HCT116 (cell line): ENCODE data around the gene PPEF1. TPM values are rescaled to one million over a fixed set of nuclear protein-coding genes. Genes with fewer than 3 reads are reported as not detected.

Source experiments
- ATAC-seq: fragments of 200-7000 bp; cut with Tn5 transposase; 2 replicates; pipeline ENCODE4 v1.9.1; 2020; ENCODE audit warnings: mild to moderate bottlenecking, moderate library complexity
- Bru-seq: library from RNA; stranded (reverse); fragments of 400-500 nt; gene quantifications from one replicate; lab custom pipeline; 2021; lab: Mats Ljungman, UMichigan
- BruChase-seq, 2 experiments: library from RNA; stranded (reverse); fragments of 400-500 nt; gene quantifications; one replicate each; lab custom pipeline; 2021; lab: Mats Ljungman, UMichigan
- BruUV-seq: library from RNA; stranded (reverse); fragments of 400-500 nt; replicated peaks from 2 replicates; lab custom pipeline; 2021; lab: Mats Ljungman, UMichigan
- CTCF ChIA-PET: fragments of 300-600 bp; sonication (Branson Sonifier 250); formaldehyde crosslinking; loops from one replicate; lab custom pipeline; 2021; ENCODE audit warnings: antibody characterized with exemption; lab: Charles Lee
- POLR2A ChIA-PET: fragments of 300-600, 350-600 bp; sonication (Branson Sonifier 250); formaldehyde crosslinking; loops from one replicate; lab custom pipeline; 2021; ENCODE audit warnings: antibody characterized with exemption; lab: Charles Lee
- RAD21 ChIA-PET, 2 experiments: fragments of 300-600 bp; sonication (Branson Sonifier 250); formaldehyde crosslinking; loops; one replicate each; lab custom pipeline; 2023; ENCODE audit warnings: low total read pairs in 2 of 2; ENCODE audit not compliant: uncharacterized antibody in 2 of 2, unreplicated experiment in 2 of 2, low non-redundant PET in 1 of 2; lab: Charles Lee
- DNase-seq: peaks from one replicate; pipeline ENCODE4 v3.0.0-alpha.2; 2010; ENCODE audit warnings: low read depth, low spot score
- H2AFZ ChIP-seq: fragments of 200-600 bp; shearing (Covaris generic), sonication (generic); 2 replicates; pipeline ENCODE4 v1.6.1; 2017; ENCODE audit warnings: low read depth, mixed run types, mixed read lengths, antibody characterized with exemption, low read length; ENCODE audit not compliant: poor library complexity, severe bottlenecking
- H3K27ac ChIP-seq: 2 replicates; pipeline ENCODE4 v1.5.1; 2012; ENCODE audit warnings: low read depth, low read length
- H3K27me3 ChIP-seq: fragments of 200-600 bp; sonication (generic); 2 replicates; pipeline ENCODE4 v1.6.1; 2016; ENCODE audit warnings: mixed run types, low read length, mixed read lengths; ENCODE audit not compliant: insufficient read depth
- H3K36me3 ChIP-seq, 2 experiments: fragments of 200-500 bp in 1 of 2; fragments of 200-600 bp in 1 of 2; sonication (Bioruptor generic) in 1 of 2; sonication (generic) in 1 of 2; 2 replicates each; pipeline versions ENCODE4 v1.5.1 to v1.6.1; 2014 to 2016; ENCODE audit warnings: low read length in 2 of 2, inconsistent platforms in 1 of 2, mixed read lengths in 1 of 2, mixed run types in 1 of 2; ENCODE audit not compliant: insufficient read depth in 2 of 2, control insufficient read depth in 1 of 2
- H3K4me1 ChIP-seq, 2 experiments: fragments of 200-600 bp in 1 of 2; sonication (generic) in 1 of 2; 2 replicates each; pipeline versions ENCODE4 v1.5.1 to v1.6.1; 2012 to 2017; ENCODE audit warnings: low read length in 2 of 2, inconsistent platforms in 1 of 2, mild to moderate bottlenecking in 1 of 2, mixed read lengths in 1 of 2, mixed run types in 1 of 2, moderate library complexity in 1 of 2; ENCODE audit not compliant: insufficient read depth in 2 of 2, control insufficient read depth in 1 of 2
- H3K4me2 ChIP-seq: fragments of 200-600 bp; sonication (generic); 2 replicates; pipeline ENCODE4 v1.6.1; 2017; ENCODE audit warnings: mixed run types, low read length, mixed read lengths
- H3K4me3 ChIP-seq, 2 experiments: fragments of 200-600 bp in 1 of 2; sonication (generic) in 1 of 2; replicated peaks in 1 of 2; 2 replicates each; pipeline ENCODE4 v1.5.1; 2011 to 2016; ENCODE audit warnings: low read length in 2 of 2, control low read depth in 1 of 2, low read depth in 1 of 2, mild to moderate bottlenecking in 1 of 2, mixed read lengths in 1 of 2, mixed run types in 1 of 2
- H3K79me2 ChIP-seq: fragments of 200-600 bp; sonication (generic); 2 replicates; pipeline ENCODE4 v1.6.1; 2017; ENCODE audit warnings: mild to moderate bottlenecking, mixed run types, low read length, moderate library complexity, mixed read lengths; ENCODE audit not compliant: insufficient read depth
- H3K9ac ChIP-seq: fragments of 200-600 bp; sonication (generic); 2 replicates; pipeline ENCODE4 v1.6.1; 2016; ENCODE audit warnings: low read length, mixed read lengths
- H3K9me2 ChIP-seq: fragments of 200-600 bp; sonication (generic), shearing (Covaris generic); 2 replicates; pipeline ENCODE4 v1.6.1; 2017; ENCODE audit warnings: mixed run types, mild to moderate bottlenecking, moderate library complexity; ENCODE audit not compliant: insufficient read depth
- H3K9me3 ChIP-seq, 2 experiments: fragments of 200-500 bp in 1 of 2; fragments of 200-600 bp in 1 of 2; sonication (Bioruptor generic) in 1 of 2; sonication (generic) in 1 of 2; 2 replicates each; pipeline ENCODE4 v1.6.1; 2014 to 2017; ENCODE audit warnings: low read length in 2 of 2, mixed read lengths in 2 of 2, inconsistent platforms in 1 of 2, low read depth in 1 of 2, mild to moderate bottlenecking in 1 of 2, mixed run types in 1 of 2, moderate library complexity in 1 of 2; ENCODE audit not compliant: control insufficient read depth in 1 of 2, insufficient read depth in 1 of 2
- H4K20me1 ChIP-seq: fragments of 200-600 bp; sonication (generic), shearing (Covaris generic); 2 replicates; pipeline ENCODE4 v1.6.1; 2017; ENCODE audit warnings: mixed run types, mild to moderate bottlenecking, moderate library complexity; ENCODE audit not compliant: insufficient read depth
- EGR1 ChIP-seq: IDR thresholded peaks from 2 replicates; pipeline ENCODE4 v1.6.1; 2012; ENCODE audit warnings: low read depth
- ELF1 ChIP-seq: IDR thresholded peaks from 2 replicates; pipeline ENCODE4 v1.6.1; 2012; ENCODE audit warnings: low read depth, borderline replicate concordance
- EZH2 ChIP-seq: fragments of 200-600 bp; sonication (generic); IDR thresholded peaks from 2 replicates; pipeline ENCODE4 v1.6.1; 2017; ENCODE audit warnings: antibody characterized with exemption, mixed run types
- EZH2phosphoT487 ChIP-seq: fragments of 200-600 bp; IDR thresholded peaks from 2 replicates; pipeline ENCODE4 v1.6.1; 2018; ENCODE audit warnings: antibody characterized with exemption, borderline replicate concordance
- JUND ChIP-seq: IDR thresholded peaks from 2 replicates; pipeline ENCODE4 v1.6.1; 2012
- POLR2A ChIP-seq: IDR thresholded peaks from 2 replicates; pipeline ENCODE4 v1.7.0; 2011; ENCODE audit warnings: borderline replicate concordance; ENCODE audit not compliant: insufficient read depth, insufficient read length; ENCODE audit errors: extremely low read depth
- POLR2AphosphoS5 ChIP-seq: IDR thresholded peaks from 2 replicates; pipeline ENCODE4 v1.6.1; 2011; ENCODE audit warnings: mild to moderate bottlenecking, low read depth, low read length, moderate library complexity
- RAD21 ChIP-seq: IDR thresholded peaks from 2 replicates; pipeline ENCODE4 v1.6.1; 2012; ENCODE audit warnings: low read depth, mild to moderate bottlenecking
- SIN3A ChIP-seq: IDR thresholded peaks from 2 replicates; pipeline ENCODE4 v1.6.1; 2012; ENCODE audit warnings: low read depth
- SRF ChIP-seq: IDR thresholded peaks from 2 replicates; pipeline ENCODE4 v1.6.1; 2012; ENCODE audit warnings: low read depth
- intact Hi-C: fragments of 100-400 bp; cut with micrococcal nuclease; formaldehyde crosslinking; loops from 2 replicates; pipeline ENCODE4 v1.10.0; 2022
- long read RNA-seq: library from polyadenylated mRNA; unstranded; transcript quantifications from one replicate; pipeline ENCODE4 v2.0.0, GENCODE V29; 2021; ENCODE audit not compliant: unreplicated experiment
- polyA plus RNA-seq: library from polyadenylated mRNA; unstranded; fragments of >200 nt; gene quantifications from 2 replicates; pipeline ENCODE4 v1.2.1, GENCODE V29; 2012; ENCODE audit warnings: missing spikeins
- total RNA-seq: library from RNA; stranded (reverse); gene quantifications from one replicate; pipeline ENCODE4 v1.2.1, GENCODE V29; 2021; ENCODE audit not compliant: unreplicated experiment
- TF ChIP-seq, protein P1 (sequence below): IDR thresholded peaks from 2 replicates; pipeline ENCODE4 v1.6.1; 2012; ENCODE audit warnings: low read depth
- TF ChIP-seq, protein P2 (sequence below), 3 experiments: fragments of 200-600 bp in 1 of 3; sonication (generic) in 1 of 3; IDR thresholded peaks in 2 of 3; conservative IDR thresholded peaks in 1 of 3; 2 replicates each; pipeline ENCODE4 v1.5.1; 2012 to 2017; ENCODE audit warnings: low read depth in 2 of 3, low read length in 2 of 3, antibody characterized with exemption in 1 of 3, borderline replicate concordance in 1 of 3, control low read depth in 1 of 3, mild to moderate bottlenecking in 1 of 3, mixed read lengths in 1 of 3, mixed run types in 1 of 3, moderate library complexity in 1 of 3; ENCODE audit not compliant: insufficient read depth in 1 of 3

Gene PPEF1, protein sequence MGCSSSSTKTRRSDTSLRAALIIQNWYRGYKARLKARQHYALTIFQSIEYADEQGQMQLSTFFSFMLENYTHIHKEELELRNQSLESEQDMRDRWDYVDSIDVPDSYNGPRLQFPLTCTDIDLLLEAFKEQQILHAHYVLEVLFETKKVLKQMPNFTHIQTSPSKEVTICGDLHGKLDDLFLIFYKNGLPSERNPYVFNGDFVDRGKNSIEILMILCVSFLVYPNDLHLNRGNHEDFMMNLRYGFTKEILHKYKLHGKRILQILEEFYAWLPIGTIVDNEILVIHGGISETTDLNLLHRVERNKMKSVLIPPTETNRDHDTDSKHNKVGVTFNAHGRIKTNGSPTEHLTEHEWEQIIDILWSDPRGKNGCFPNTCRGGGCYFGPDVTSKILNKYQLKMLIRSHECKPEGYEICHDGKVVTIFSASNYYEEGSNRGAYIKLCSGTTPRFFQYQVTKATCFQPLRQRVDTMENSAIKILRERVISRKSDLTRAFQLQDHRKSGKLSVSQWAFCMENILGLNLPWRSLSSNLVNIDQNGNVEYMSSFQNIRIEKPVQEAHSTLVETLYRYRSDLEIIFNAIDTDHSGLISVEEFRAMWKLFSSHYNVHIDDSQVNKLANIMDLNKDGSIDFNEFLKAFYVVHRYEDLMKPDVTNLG
- total RNA-seq, result not detected
- 0.02 and 0.17 TPM in 2 replicates for polyA plus RNA-seq
- percentile 13 among the genes with signal in this experiment for Bru-seq, nascent RNA
- BruChase-seq, experiment 1, labeled RNA remaining after a 6-hour chase, result percentile 8 among the genes with signal in this experiment
- BruChase-seq, experiment 2, labeled RNA remaining after a 2-hour chase, result percentile 11 among the genes with signal in this experiment
- long read RNA-seq, result 0 reads

DNA sequence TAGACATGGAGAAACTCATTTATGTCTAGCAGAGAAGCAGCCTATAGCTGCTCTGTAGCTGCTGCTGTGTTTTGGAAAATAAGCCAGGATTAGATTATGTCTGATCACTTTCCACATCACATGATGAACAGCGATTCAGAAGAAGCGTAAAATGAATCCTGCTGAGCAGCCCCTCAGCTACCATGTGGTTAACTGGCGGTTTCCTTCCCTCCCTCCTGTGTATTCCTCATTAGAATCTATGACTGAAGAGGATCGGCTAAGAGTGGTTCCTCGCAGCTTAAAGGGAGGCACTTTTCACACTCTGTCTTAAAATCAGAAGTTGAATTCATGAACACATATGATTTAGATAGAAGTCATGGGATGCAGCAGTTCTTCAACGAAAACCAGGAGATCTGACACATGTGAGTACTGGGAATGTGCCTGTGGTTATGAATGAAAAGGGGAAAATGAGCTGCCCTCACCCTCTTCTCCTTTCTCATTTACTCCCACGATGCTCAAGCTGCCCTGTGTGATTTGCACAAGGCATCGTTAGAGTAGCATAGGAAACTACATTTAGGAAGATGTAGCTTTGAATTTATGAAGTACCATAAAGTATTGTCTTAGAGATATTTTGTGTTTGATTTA, at the start of gene PPEF1:
Gene PPEF1, plus strand, starts transcription at position 220 of the 624 bp plus-strand sequence. Its CDS starts 136 bp downstream, at position 356.
- H3K4me1 ChIP-seq, result no peaks in the 10 kb centered on the region
- RAD21 ChIA-PET, result no interaction called here
- H4K20me1 ChIP-seq, result no peaks in the 10 kb centered on the region
- no peak within 1 kb of the TSS for H3K27ac ChIP-seq
- CTCF ChIA-PET, result no interaction called here
- H3K36me3 ChIP-seq, result no peaks in the 10 kb centered on the region
- BruUV-seq, result no TSS peak
- intact Hi-C loops, result no loop called here
- no peak within 1 kb of the TSS for H3K4me2 ChIP-seq
- no peaks in the 10 kb centered on the region for H3K27me3 ChIP-seq
- H3K9me2 ChIP-seq, result no peaks in the 10 kb centered on the region
- no peak within 1 kb of the TSS for H3K4me3 ChIP-seq
- H3K79me2 ChIP-seq, result no peaks in the 10 kb centered on the region
- no peak for ATAC-seq
- H3K9me3 ChIP-seq, result no peaks in the 10 kb centered on the region
- no peak for DNase-seq
- POLR2A ChIA-PET, result no interaction called here
- TF ChIP-seq POLR2AphosphoS5 (no peak), SRF (no peak), POLR2A (no peak), EZH2 (no peak), JUND (no peak), EGR1 (no peak), RAD21 (no peak), SIN3A (no peak), ELF1 (no peak), EZH2phosphoT487 (no peak)
- TF ChIP-seq, protein P1, sequence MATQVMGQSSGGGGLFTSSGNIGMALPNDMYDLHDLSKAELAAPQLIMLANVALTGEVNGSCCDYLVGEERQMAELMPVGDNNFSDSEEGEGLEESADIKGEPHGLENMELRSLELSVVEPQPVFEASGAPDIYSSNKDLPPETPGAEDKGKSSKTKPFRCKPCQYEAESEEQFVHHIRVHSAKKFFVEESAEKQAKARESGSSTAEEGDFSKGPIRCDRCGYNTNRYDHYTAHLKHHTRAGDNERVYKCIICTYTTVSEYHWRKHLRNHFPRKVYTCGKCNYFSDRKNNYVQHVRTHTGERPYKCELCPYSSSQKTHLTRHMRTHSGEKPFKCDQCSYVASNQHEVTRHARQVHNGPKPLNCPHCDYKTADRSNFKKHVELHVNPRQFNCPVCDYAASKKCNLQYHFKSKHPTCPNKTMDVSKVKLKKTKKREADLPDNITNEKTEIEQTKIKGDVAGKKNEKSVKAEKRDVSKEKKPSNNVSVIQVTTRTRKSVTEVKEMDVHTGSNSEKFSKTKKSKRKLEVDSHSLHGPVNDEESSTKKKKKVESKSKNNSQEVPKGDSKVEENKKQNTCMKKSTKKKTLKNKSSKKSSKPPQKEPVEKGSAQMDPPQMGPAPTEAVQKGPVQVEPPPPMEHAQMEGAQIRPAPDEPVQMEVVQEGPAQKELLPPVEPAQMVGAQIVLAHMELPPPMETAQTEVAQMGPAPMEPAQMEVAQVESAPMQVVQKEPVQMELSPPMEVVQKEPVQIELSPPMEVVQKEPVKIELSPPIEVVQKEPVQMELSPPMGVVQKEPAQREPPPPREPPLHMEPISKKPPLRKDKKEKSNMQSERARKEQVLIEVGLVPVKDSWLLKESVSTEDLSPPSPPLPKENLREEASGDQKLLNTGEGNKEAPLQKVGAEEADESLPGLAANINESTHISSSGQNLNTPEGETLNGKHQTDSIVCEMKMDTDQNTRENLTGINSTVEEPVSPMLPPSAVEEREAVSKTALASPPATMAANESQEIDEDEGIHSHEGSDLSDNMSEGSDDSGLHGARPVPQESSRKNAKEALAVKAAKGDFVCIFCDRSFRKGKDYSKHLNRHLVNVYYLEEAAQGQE, result no peak
- TF ChIP-seq, protein P2, sequence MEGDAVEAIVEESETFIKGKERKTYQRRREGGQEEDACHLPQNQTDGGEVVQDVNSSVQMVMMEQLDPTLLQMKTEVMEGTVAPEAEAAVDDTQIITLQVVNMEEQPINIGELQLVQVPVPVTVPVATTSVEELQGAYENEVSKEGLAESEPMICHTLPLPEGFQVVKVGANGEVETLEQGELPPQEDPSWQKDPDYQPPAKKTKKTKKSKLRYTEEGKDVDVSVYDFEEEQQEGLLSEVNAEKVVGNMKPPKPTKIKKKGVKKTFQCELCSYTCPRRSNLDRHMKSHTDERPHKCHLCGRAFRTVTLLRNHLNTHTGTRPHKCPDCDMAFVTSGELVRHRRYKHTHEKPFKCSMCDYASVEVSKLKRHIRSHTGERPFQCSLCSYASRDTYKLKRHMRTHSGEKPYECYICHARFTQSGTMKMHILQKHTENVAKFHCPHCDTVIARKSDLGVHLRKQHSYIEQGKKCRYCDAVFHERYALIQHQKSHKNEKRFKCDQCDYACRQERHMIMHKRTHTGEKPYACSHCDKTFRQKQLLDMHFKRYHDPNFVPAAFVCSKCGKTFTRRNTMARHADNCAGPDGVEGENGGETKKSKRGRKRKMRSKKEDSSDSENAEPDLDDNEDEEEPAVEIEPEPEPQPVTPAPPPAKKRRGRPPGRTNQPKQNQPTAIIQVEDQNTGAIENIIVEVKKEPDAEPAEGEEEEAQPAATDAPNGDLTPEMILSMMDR (IDR thresholded peaks at IDR 0.05 in 2 of 3, conservative IDR thresholded peaks at IDR 0.05 in 1 of 3; ENCODE audit: borderline replicate concordance in 1 of 3, insufficient read depth in 1 of 3, low read depth in 2 of 3, low read length in 2 of 3), result no peak
- no peak within 1 kb of the TSS for H2AFZ ChIP-seq
- H3K9ac ChIP-seq, result no peak within 1 kb of the TSS
